SK-N-MC (cell line): ENCODE data around the gene TUBD1.

Experiments
- EZH2 ChIP-seq: fragments of 200-600 bp; sonication (generic); IDR thresholded peaks from one replicate; pipeline ENCODE4 v1.6.1; 2017; ENCODE audit warnings: antibody characterized with exemption
- POLR2AphosphoS5 ChIP-seq: IDR thresholded peaks from 2 replicates; pipeline ENCODE4 v1.6.1; 2012; ENCODE audit warnings: mild to moderate bottlenecking, low read depth, low read length, borderline replicate concordance

DNA sequence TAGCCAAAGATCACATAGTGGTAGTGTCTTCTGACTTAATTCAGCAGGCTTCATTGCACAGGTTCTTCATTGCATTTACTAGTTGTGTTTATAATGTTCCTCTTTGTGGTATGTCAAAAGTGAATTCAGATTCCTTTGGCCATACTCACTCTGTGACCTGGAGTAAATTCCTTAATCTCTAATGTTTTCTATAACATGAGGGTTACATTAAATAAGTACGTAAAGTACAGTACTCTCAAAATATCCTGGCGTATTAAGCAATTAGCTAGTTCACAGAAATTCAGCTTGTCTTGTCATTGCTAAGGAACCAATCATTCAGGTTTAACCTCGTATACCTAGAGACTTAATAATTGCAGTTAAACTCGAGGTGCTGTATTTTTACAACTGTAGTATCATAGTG, 4.3 kb upstream of the TUBD1 start:
- TF ChIP-seq EZH2 (no peak), POLR2AphosphoS5 (no peak)
